HuH-7.5 (cell line): Measurements from ENCODE around the gene SH3BGRL2.
"Not testable (repeated sequence)": the region's sequence is repeated elsewhere in the genome, so short reads cannot be mapped to it uniquely, and the experiment has no call there.

Source experiments
- DNase-seq: peaks from one replicate; pipeline ENCODE4 v3.0.0; 2011; ENCODE audit warnings: low spot score

Gene SH3BGRL2

GRCh38 chr6:79649016-79649415 is 17.9 kb downstream of the SH3BGRL2 start:
- no peak for DNase-seq

GRCh38 chr6:79650950-79651349 is 19.8 kb downstream of the SH3BGRL2 start:
- DNase-seq = no peak

- no peak for DNase-seq
These were observed 25.0 kb downstream of the SH3BGRL2 start for GRCh38 chr6:79656134-79656533.

- DNase-seq = no peak
These were observed 26.1 kb downstream of the SH3BGRL2 start for GRCh38 chr6:79657238-79657637.

GRCh38 chr6:79663655-79664054 is 32.5 kb downstream of the SH3BGRL2 start:
- not testable (repeated sequence) for DNase-seq

- DNase-seq = no peak
These were observed 34.8 kb downstream of the SH3BGRL2 start for GRCh38 chr6:79665725-79666551.

GRCh38 chr6:79666634-79667033 is 35.5 kb downstream of the SH3BGRL2 start:
- no peak for DNase-seq

GRCh38 chr6:79668381-79668780 is 37.3 kb downstream of the SH3BGRL2 start:
- DNase-seq = no peak

- no peak for DNase-seq
These were observed 38.6 kb downstream of the SH3BGRL2 start for GRCh38 chr6:79669766-79670165.

- DNase-seq = no peak
These were observed 39.7 kb downstream of the SH3BGRL2 start for GRCh38 chr6:79670789-79671188.

- no peak for DNase-seq
These were observed 40.6 kb downstream of the SH3BGRL2 start for GRCh38 chr6:79671600-79672266.

GRCh38 chr6:79672631-79673111 is 41.5 kb downstream of the SH3BGRL2 start:
- no peak for DNase-seq

- no peak for DNase-seq
These were observed 42.8 kb downstream of the SH3BGRL2 start for GRCh38 chr6:79673947-79674346.

- no peak for DNase-seq
These were observed 45.9 kb downstream of the SH3BGRL2 start for GRCh38 chr6:79676785-79677736.

GRCh38 chr6:79682682-79683081 is 51.6 kb downstream of the SH3BGRL2 start:
- DNase-seq = not testable (repeated sequence)

GRCh38 chr6:79684876-79685275 is 53.7 kb downstream of the SH3BGRL2 start:
- no peak for DNase-seq

GRCh38 chr6:79686707-79687309 is 55.7 kb downstream of the SH3BGRL2 start:
- no peak for DNase-seq

GRCh38 chr6:79687759-79688158 is 56.6 kb downstream of the SH3BGRL2 start:
- DNase-seq = no peak

- DNase-seq = no peak
These were observed 63.0 kb downstream of the SH3BGRL2 start for GRCh38 chr6:79694156-79694555.

- DNase-seq = no peak
These were observed 63.7 kb downstream of the SH3BGRL2 start for GRCh38 chr6:79694623-79695343.

GRCh38 chr6:79697430-79697829 is 66.3 kb downstream of the SH3BGRL2 start:
- no peak for DNase-seq
